ENCODE data around the gene MYLK4. TPM values are rescaled to one million over a fixed set of nuclear protein-coding genes. Genes with fewer than 3 reads are reported as not detected.

MYLK4 gene
- total RNA-seq, 1 donor from 2014 or later = 0.65 TPM

- TF ChIP-seq CTCF (conservative IDR thresholded peaks at IDR 0.05) = no peak
- H3K9me3 Mint-ChIP-seq = no peaks in the 10 kb centered on the region
- DNase-seq (ENCODE audit: extremely low spot score, unreplicated experiment) = no peak
- H3K4me1 Mint-ChIP-seq (ENCODE audit: unreplicated experiment) = peaks cover 1% of the 10 kb centered on the region
- peaks cover 6% of the 10 kb centered on the region for H3K27me3 Mint-ChIP-seq
- no peak overlapping the region for H3K4me3 Mint-ChIP-seq
- no peaks in the 10 kb centered on the region for H3K36me3 Mint-ChIP-seq
- H3K27ac Mint-ChIP-seq = no peak overlapping the region
Measured at GRCh38 chr6:2754911-2755310, 4.2 kb upstream of the MYLK4 start.

GRCh38 chr6:2754393-2754792 is 3.7 kb upstream of the MYLK4 start:
- no peak overlapping the region for H3K27ac Mint-ChIP-seq
- no peak overlapping the region for H3K4me3 Mint-ChIP-seq
- H3K4me1 Mint-ChIP-seq (ENCODE audit: unreplicated experiment) = peaks cover 5% of the 10 kb centered on the region
- TF ChIP-seq CTCF (conservative IDR thresholded peaks at IDR 0.05) = no peak
- DNase-seq (ENCODE audit: extremely low spot score, unreplicated experiment) = no peak
- peaks cover 9% of the 10 kb centered on the region for H3K27me3 Mint-ChIP-seq
- no peaks in the 10 kb centered on the region for H3K36me3 Mint-ChIP-seq
- H3K9me3 Mint-ChIP-seq = no peaks in the 10 kb centered on the region

- no peak for TF ChIP-seq CTCF (conservative IDR thresholded peaks at IDR 0.05)
- no peak overlapping the region for H3K4me3 Mint-ChIP-seq
- H3K9me3 Mint-ChIP-seq = no peaks in the 10 kb centered on the region
- no peak for DNase-seq (ENCODE audit: extremely low spot score, unreplicated experiment)
- H3K27me3 Mint-ChIP-seq = peaks cover 9% of the 10 kb centered on the region
- no peaks in the 10 kb centered on the region for H3K36me3 Mint-ChIP-seq
- peaks cover 5% of the 10 kb centered on the region for H3K4me1 Mint-ChIP-seq (ENCODE audit: unreplicated experiment)
- H3K27ac Mint-ChIP-seq = no peak overlapping the region
Measured at GRCh38 chr6:2753743-2754142, 3.0 kb upstream of the MYLK4 start.

- no peak for TF ChIP-seq CTCF (conservative IDR thresholded peaks at IDR 0.05)
- no peak overlapping the region for H3K4me3 Mint-ChIP-seq
- no peak for DNase-seq (ENCODE audit: extremely low spot score, unreplicated experiment)
- H3K36me3 Mint-ChIP-seq = no peaks in the 10 kb centered on the region
- H3K27ac Mint-ChIP-seq = no peak overlapping the region
- no peaks in the 10 kb centered on the region for H3K9me3 Mint-ChIP-seq
- H3K4me1 Mint-ChIP-seq (ENCODE audit: unreplicated experiment) = peaks cover 5% of the 10 kb centered on the region
- H3K27me3 Mint-ChIP-seq = peaks cover 10% of the 10 kb centered on the region
Measured at GRCh38 chr6:2753110-2753489, 2.4 kb upstream of the MYLK4 start.

DNA sequence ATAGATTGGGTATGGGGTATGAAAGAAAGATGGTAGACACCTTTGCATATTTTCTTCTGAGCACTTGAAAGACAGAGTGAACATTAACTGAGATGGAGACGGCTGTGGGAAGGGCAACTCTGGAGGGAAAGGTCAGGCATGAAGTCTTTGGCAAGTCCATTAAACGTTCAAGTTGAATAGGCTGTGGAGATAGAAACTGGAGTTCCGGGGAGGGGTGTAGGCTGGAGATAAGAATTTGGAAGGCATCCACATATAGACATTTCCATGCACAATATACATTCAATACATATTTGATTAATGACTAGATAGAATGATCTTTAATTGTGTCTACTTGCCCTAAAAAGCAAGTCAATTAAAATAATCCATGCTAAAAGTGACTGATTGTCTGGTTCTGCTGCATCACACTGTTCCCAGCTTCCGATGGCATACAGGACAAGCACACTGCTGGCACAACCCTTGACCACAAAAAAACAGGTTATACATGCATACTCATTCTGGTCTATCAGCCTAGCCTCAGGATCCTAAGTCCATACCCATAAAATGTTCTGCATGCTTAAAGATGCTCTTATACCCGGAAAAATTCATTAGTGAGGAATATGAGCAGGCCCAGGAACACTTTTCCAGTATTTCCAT is 1.9 kb upstream of the MYLK4 start:
- no peak for TF ChIP-seq CTCF (conservative IDR thresholded peaks at IDR 0.05)
- no peak for DNase-seq (ENCODE audit: extremely low spot score, unreplicated experiment)

DNA sequence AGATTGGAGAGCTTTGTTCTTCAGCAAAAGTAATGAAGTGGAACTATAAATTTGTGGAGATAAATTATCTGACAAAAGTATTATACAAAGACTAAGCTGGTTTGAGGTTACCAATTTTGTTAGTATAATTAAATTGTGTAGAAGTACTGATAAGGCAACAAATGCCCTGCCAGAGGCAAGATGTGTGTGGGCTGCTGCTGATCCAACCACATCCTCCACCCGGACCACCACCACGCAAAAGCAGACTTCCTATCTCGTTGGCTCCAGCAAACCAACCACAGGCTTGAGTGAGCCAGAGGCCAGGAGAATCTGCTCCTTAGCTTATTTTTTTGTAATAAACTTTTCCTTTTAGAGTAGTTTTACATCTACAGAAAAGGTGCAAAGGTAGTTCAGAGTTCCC is 1.1 kb upstream of the MYLK4 start:
- no peak for TF ChIP-seq CTCF (conservative IDR thresholded peaks at IDR 0.05)
- H3K27ac Mint-ChIP-seq = no peak overlapping the region
- no peak overlapping the region for H3K4me3 Mint-ChIP-seq
- no peaks in the 10 kb centered on the region for H3K9me3 Mint-ChIP-seq
- peaks cover 12% of the 10 kb centered on the region for H3K27me3 Mint-ChIP-seq
- DNase-seq (ENCODE audit: extremely low spot score, unreplicated experiment) = no peak
- no peaks in the 10 kb centered on the region for H3K36me3 Mint-ChIP-seq
- H3K4me1 Mint-ChIP-seq (ENCODE audit: unreplicated experiment) = peaks cover 5% of the 10 kb centered on the region

More for the DNA sequence above, 1.9 kb upstream of the MYLK4 start:
- Mint-ChIP-seq H3K9me3 (no peaks in the 10 kb centered on the region), H3K27me3 (peaks cover 12% of the 10 kb centered on the region), H3K27ac (no peak overlapping the region), H3K4me1 (ENCODE audit: unreplicated experiment) (peaks cover 5% of the 10 kb centered on the region), H3K4me3 (no peak overlapping the region), H3K36me3 (no peaks in the 10 kb centered on the region)

Measured in type B pancreatic cell (in vitro differentiated cells).